Measurements from ENCODE around the gene ANXA4. TPM values are rescaled to one million over a fixed set of nuclear protein-coding genes. Genes with fewer than 3 reads are reported as not detected.

The ANXA4 gene
- total RNA-seq, 1 experiment from 2014 or later = 51.1 TPM

- ChIA-PET POLR2A (ENCODE audit: unreplicated experiment) (no interaction called here), CTCF (no interaction called here)
- Histone ChIP-seq H4K20me1 (ENCODE audit: low read length) (no peaks in the 10 kb centered on the region), H3K27ac (ENCODE audit: low read length) (no peak overlapping the region), H2AFZ (ENCODE audit: low read length) (no peak overlapping the region), H3K79me2 (ENCODE audit: low read length) (no peaks in the 10 kb centered on the region), H3K9me2 (replicated peaks; ENCODE audit: low read length) (no peaks in the 10 kb centered on the region), H3K36me3 (ENCODE audit: low read depth, low read length) (no peaks in the 10 kb centered on the region; the same call in 1 of the 2 replicates), H3K4me1 (ENCODE audit: insufficient read depth, low read length) (peaks cover 35% of the 10 kb centered on the region), H3K4me2 (ENCODE audit: low read length) (no peak overlapping the region), H3K27me3 (ENCODE audit: low read length) (no peaks in the 10 kb centered on the region), H3K9me3 (ENCODE audit: low read length) (no peaks in the 10 kb centered on the region), H3K4me3 (ENCODE audit: low read length) (no peak overlapping the region), H3K9ac (ENCODE audit: low read length) (no peak overlapping the region), H3F3A (ENCODE audit: low read length, unreplicated experiment) (peaks cover 4% of the 10 kb centered on the region)
- intact Hi-C loops (cut with micrococcal nuclease) = no loop called here
- BruUV-seq (replicated peaks) = no TSS peak
- ATAC-seq (no peak), DNase-seq (no peak)
- TF ChIP-seq CTCF (conservative IDR thresholded peaks at IDR 0.05; ENCODE audit: low read depth, low read length) (no peak), EZH2 (IDR thresholded peaks at IDR 0.05; ENCODE audit: low read length, unreplicated experiment) (no peak), EZH2phosphoT487 (IDR thresholded peaks at IDR 0.05; ENCODE audit: borderline replicate concordance, low read length) (no peak)
Observed at GRCh38 chr2:69776886-69777785, 35.2 kb downstream of the ANXA4 start.

- H3F3A ChIP-seq (ENCODE audit: low read length, unreplicated experiment) = peaks cover 4% of the 10 kb centered on the region
- BruUV-seq (replicated peaks) = no TSS peak
- ChIA-PET CTCF (no interaction called here), POLR2A (ENCODE audit: unreplicated experiment) (no interaction called here)
- ATAC-seq = no peak
- H4K20me1 ChIP-seq (ENCODE audit: low read length) = no peaks in the 10 kb centered on the region
- H3K36me3 ChIP-seq (ENCODE audit: low read depth, low read length) = no peaks in the 10 kb centered on the region; the same call in 1 of the 2 replicates
- no peak overlapping the region for H3K27ac ChIP-seq (ENCODE audit: low read length)
- intact Hi-C loops (cut with micrococcal nuclease) = no loop called here
- no peaks in the 10 kb centered on the region for H3K27me3 ChIP-seq (ENCODE audit: low read length)
- no peak overlapping the region for H3K4me2 ChIP-seq (ENCODE audit: low read length)
- no peak overlapping the region for H3K9ac ChIP-seq (ENCODE audit: low read length)
- no peak overlapping the region for H3K4me3 ChIP-seq (ENCODE audit: low read length)
- TF ChIP-seq EZH2phosphoT487 (IDR thresholded peaks at IDR 0.05; ENCODE audit: borderline replicate concordance, low read length) = no peak
- no peak for TF ChIP-seq CTCF (conservative IDR thresholded peaks at IDR 0.05; ENCODE audit: low read depth, low read length)
- no peak for TF ChIP-seq EZH2 (IDR thresholded peaks at IDR 0.05; ENCODE audit: low read length, unreplicated experiment)
- no peaks in the 10 kb centered on the region for H3K9me3 ChIP-seq (ENCODE audit: low read length)
- H2AFZ ChIP-seq (ENCODE audit: low read length) = no peak overlapping the region
- H3K9me2 ChIP-seq (replicated peaks; ENCODE audit: low read length) = no peaks in the 10 kb centered on the region
- H3K4me1 ChIP-seq (ENCODE audit: insufficient read depth, low read length) = peaks cover 31% of the 10 kb centered on the region
- H3K79me2 ChIP-seq (ENCODE audit: low read length) = no peaks in the 10 kb centered on the region
- no peak for DNase-seq
Observed at GRCh38 chr2:69777786-69778105, 35.8 kb downstream of the ANXA4 start.

All from PC-3 (cell line).